Parathyroid adenoma (tissue), 2 donors: Measurements from ENCODE around the gene ERLEC1.
A peak's percentile ranks its signal among the peaks of the same experiment; 100 is the strongest.

Experiments
- H2AFZ ChIP-seq: fragments of 300-600 bp; sonication (generic); one replicate; pipeline ENCODE4 v1.7.0; 2017; ENCODE audit warnings: antibody characterized with exemption, mild to moderate bottlenecking
- H3K27ac ChIP-seq: fragments of 300-600 bp; sonication (generic); one replicate; pipeline ENCODE4 v1.7.0; 2017
- H3K27me3 ChIP-seq: fragments of 300-600 bp; sonication (generic); one replicate; pipeline ENCODE4 v1.7.0; 2017; ENCODE audit warnings: low read length; ENCODE audit not compliant: control insufficient read depth, insufficient read depth
- H3K36me3 ChIP-seq: fragments of 300-600 bp; sonication (generic); one replicate; pipeline ENCODE4 v1.7.0; 2017; ENCODE audit warnings: low read length; ENCODE audit not compliant: control insufficient read depth, insufficient read depth
- H3K4me1 ChIP-seq: fragments of 300-600 bp; sonication (generic); one replicate; pipeline ENCODE4 v1.7.0; 2017; ENCODE audit warnings: control low read depth
- H3K4me2 ChIP-seq: fragments of 300-600 bp; sonication (generic); one replicate; pipeline ENCODE4 v1.7.0; 2017; ENCODE audit warnings: low read length
- H3K4me3 ChIP-seq: fragments of 300-600 bp; sonication (generic); one replicate; pipeline ENCODE4 v1.7.0; 2017; ENCODE audit warnings: low read depth, low read length
- H3K79me2 ChIP-seq: fragments of 300-600 bp; sonication (generic); one replicate; pipeline ENCODE4 v1.7.0; 2017; ENCODE audit warnings: control low read depth
- H3K9ac ChIP-seq: fragments of 300-600 bp; sonication (generic); one replicate; pipeline ENCODE4 v1.7.0; 2017; ENCODE audit warnings: mild to moderate bottlenecking
- H3K9me3 ChIP-seq: fragments of 300-600 bp; sonication (generic); one replicate; pipeline ENCODE4 v1.7.0; 2017; ENCODE audit warnings: low read length; ENCODE audit not compliant: control insufficient read depth
- CTCF ChIP-seq: fragments of 300-600 bp; sonication (generic); IDR thresholded peaks from one replicate; pipeline ENCODE4 v1.7.0; 2017; ENCODE audit warnings: antibody characterized with exemption, mild to moderate bottlenecking
- donor health status: primary hyperparathyroidism.

The ERLEC1 gene, protein sequence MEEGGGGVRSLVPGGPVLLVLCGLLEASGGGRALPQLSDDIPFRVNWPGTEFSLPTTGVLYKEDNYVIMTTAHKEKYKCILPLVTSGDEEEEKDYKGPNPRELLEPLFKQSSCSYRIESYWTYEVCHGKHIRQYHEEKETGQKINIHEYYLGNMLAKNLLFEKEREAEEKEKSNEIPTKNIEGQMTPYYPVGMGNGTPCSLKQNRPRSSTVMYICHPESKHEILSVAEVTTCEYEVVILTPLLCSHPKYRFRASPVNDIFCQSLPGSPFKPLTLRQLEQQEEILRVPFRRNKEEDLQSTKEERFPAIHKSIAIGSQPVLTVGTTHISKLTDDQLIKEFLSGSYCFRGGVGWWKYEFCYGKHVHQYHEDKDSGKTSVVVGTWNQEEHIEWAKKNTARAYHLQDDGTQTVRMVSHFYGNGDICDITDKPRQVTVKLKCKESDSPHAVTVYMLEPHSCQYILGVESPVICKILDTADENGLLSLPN

DNA sequence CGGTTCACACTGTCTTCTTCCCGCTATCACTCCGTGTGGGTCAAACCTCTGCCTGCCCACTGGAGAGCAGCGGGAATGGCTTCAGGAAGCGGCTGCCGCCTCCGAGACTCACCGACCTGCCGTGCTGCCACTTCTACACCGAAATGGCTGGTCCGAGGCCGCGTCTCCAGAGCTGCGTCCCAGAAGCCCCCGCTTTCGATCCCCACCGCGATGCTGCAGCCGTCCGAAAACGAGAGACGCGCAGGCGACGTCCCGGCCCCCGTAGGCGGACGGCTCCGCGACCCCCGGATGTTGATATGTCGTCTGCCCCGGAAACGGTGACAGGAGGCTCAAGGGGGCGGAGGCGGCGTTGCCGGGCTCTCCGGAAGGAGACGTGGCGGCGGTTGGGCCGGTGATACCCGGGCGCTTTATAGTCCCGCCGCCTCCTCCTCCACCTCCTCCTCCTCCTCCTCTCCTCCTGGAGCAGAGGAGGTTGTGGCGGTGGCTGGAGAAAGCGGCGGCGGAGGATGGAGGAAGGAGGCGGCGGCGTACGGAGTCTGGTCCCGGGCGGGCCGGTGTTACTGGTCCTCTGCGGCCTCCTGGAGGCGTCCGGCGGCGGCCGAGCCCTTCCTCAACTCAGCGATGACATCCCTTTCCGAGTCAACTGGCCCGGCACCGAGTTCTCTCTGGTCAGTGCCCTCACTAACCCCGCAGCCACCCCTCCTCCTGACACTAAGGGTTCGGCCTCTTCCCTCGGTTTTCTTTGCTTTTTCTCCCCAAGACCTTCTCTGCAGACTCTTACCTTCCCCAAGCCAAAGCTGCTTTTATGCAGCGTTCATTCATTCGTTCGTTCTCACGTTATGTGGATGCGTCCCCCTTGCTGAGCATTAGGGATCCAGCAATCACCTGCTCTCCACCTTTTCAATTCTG, at the start of gene ERLEC1, which contains the start of gene ASB3:
ERLEC1 (plus strand) TSS at position 340 of the 909 bp plus-strand sequence; CDS start at position 507, 167 bp downstream.
ASB3 (minus strand) TSS at position 249 of the 909 bp plus-strand sequence. CDS start 21,381 bp downstream, outside the sequence.
- H3K27me3 ChIP-seq: no peaks in the 10 kb centered on the region
- H2AFZ ChIP-seq: peak within 1 kb of the TSS; percentile 88
- H3K9ac ChIP-seq: peak within 1 kb of the TSS; percentile 38
- H3K4me1 ChIP-seq: peaks cover 9% of the 10 kb centered on the region
- H3K4me2 ChIP-seq: peak within 1 kb of the TSS; percentile 99
- H3K79me2 ChIP-seq: peaks cover 53% of the 10 kb centered on the region
- H3K4me3 ChIP-seq: peak within 1 kb of the TSS; percentile 90
- H3K36me3 ChIP-seq: no peaks in the 10 kb centered on the region
- H3K9me3 ChIP-seq: no peaks in the 10 kb centered on the region
- peak within 1 kb of the TSS; percentile 77 for H3K27ac ChIP-seq
- no peak for TF ChIP-seq CTCF

DNA sequence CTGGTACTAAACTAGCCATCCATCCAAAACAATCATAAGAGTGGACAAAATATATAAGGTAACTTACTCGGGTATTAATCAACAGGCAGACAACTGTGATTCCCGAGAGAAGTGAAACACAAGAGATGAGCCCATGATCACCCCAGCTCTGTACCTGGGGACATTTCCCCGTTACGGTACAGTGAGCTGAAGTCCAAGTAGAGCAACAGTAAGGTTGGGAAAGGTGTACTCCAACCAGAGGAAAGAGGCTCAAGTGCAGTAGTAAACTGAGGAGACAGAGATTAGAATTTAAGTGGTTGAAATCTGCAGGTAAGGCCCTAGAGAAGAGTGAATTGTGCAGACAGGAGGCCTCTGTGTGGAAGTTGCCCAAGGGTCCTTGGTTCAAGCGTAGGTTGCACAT, 49.8 kb upstream of the ERLEC1 start:
- Histone ChIP-seq H3K79me2 (peaks cover 22% of the 10 kb centered on the region), H3K4me2 (no peak overlapping the region), H3K36me3 (no peaks in the 10 kb centered on the region), H3K9ac (no peak overlapping the region), H3K27ac (no peak overlapping the region), H2AFZ (no peak overlapping the region), H3K4me1 (peaks cover 8% of the 10 kb centered on the region), H3K27me3 (no peaks in the 10 kb centered on the region), H3K4me3 (no peak overlapping the region), H3K9me3 (no peaks in the 10 kb centered on the region)
- TF ChIP-seq CTCF: no peak

- Histone ChIP-seq H3K79me2 (peaks cover 12% of the 10 kb centered on the region), H3K9ac (no peak overlapping the region), H3K9me3 (no peaks in the 10 kb centered on the region), H3K4me3 (no peak overlapping the region), H3K4me1 (peaks cover 8% of the 10 kb centered on the region), H3K27ac (no peak overlapping the region), H3K4me2 (no peak overlapping the region), H3K27me3 (no peaks in the 10 kb centered on the region), H3K36me3 (no peaks in the 10 kb centered on the region), H2AFZ (no peak overlapping the region)
- TF ChIP-seq CTCF: no peak
Measured at GRCh38 chr2:53739032-53739431, 47.8 kb upstream of the ERLEC1 start.

GRCh38 chr2:53740170-53740569, 46.7 kb upstream of the ERLEC1 start:
- H2AFZ ChIP-seq: no peak overlapping the region
- no peak overlapping the region for H3K4me3 ChIP-seq
- no peaks in the 10 kb centered on the region for H3K27me3 ChIP-seq
- no peaks in the 10 kb centered on the region for H3K36me3 ChIP-seq
- H3K4me1 ChIP-seq: peaks cover 8% of the 10 kb centered on the region
- no peak overlapping the region for H3K9ac ChIP-seq
- peak; percentile 5 for TF ChIP-seq CTCF
- no peaks in the 10 kb centered on the region for H3K9me3 ChIP-seq
- H3K4me2 ChIP-seq: no peak overlapping the region
- H3K27ac ChIP-seq: no peak overlapping the region
- peaks cover 7% of the 10 kb centered on the region for H3K79me2 ChIP-seq
